Middle frontal gyrus (tissue), 1 donor: Measurements from ENCODE around the gene RNU1-4.
"Not testable (repeated sequence)": the region's sequence is repeated elsewhere in the genome, so short reads cannot be mapped to it uniquely, and the experiment has no call there.

Experiments
- DNase-seq: peaks from one replicate; pipeline ENCODE4 v3.0.0-alpha.2; 2015; ENCODE audit warnings: low spot score; ENCODE audit errors: extremely low spot score

The RNU1-4 gene

DNA sequence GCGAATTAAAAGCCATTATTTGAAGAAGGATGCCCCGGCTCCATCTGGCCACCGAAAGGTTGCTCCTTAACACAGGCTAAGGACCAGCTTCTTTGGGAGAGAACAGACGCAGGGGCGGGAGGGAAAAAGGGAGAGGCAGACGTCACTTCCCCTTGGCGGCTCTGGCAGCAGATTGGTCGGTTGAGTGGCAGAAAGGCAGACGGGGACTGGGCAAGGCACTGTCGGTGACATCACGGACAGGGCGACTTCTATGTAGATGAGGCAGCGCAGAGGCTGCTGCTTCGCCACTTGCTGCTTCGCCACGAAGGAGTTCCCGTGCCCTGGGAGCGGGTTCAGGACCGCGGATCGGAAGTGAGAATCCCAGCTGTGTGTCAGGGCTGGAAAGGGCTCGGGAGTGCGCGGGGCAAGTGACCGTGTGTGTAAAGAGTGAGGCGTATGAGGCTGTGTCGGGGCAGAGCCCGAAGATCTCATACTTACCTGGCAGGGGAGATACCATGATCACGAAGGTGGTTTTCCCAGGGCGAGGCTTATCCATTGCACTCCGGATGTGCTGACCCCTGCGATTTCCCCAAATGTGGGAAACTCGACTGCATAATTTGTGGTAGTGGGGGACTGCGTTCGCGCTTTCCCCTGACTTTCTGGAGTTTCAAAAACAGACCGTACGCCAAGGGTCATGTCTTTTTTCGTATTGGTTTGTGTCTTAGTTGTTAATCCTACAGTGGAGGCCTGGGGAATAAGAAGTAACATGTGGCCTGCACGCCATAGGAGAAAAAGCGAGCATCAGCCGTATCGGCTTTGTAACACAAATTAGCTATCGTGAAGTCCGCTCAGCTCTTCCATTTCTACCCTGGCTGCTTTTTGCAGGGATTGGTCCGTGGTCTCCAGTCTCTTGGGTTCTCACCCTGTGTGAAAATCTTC is at the start of gene RNU1-4:
Gene RNU1-4 (plus strand): TSS at position 470 of the 918 bp plus-strand sequence.
- DNase-seq = not testable (repeated sequence)

DNA sequence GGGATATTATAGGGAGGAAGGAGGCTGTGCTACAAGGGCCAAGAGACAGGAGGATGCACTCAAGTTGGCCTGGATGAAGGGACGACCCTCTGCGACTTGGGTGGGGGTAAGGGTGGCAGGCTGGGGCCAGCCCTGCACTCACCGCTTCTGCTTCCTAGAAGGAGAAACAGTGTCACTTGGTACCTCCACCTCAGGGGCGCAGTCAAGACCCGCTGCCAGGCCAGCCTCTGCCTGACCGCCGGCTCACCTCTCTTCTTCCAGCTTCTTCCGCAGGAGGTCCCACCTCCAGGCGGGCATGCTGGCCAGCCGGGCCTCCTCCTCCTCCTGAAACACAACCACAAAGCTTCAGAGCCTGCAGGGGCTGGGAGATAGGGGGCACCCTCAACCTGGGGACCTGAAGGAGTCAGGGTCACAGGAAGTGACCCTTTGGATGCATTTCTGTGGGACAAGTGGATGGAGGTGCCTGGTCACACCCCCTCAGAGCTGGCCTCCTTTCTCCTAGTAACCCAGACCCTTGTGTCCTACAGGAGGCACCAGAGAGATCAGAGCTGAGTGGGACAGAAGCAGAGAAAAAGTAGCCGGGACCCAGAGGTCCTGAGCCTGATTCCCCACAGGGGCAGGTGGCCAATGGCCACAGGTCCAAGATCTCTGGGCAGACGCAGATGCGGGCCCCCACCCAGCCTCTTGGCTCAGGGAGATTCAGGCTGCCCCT is 49.2 kb upstream of the RNU1-4 start:
- DNase-seq = not testable (repeated sequence)

DNA sequence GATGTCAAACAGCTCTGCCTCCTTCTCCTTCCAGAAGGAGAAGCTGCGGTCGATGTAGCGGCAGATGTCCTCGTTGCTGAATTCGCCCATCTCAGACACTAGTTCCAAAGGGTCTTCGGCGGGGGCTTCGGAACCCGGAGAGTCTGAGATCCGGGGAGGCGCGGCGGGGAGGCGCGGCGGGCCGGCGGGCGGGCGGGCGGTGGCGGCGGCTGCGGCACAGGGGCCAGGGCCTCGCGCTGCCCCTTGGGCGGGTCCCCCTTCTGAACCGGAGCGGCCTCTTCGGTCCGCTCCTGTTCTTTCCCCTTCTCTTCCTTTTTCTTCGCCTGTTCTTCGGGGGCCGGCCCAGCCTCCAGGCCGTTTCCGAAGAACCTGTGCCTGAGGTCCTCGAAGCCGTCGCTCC is 48.0 kb upstream of the RNU1-4 start:
- DNase-seq = not testable (repeated sequence)

DNA sequence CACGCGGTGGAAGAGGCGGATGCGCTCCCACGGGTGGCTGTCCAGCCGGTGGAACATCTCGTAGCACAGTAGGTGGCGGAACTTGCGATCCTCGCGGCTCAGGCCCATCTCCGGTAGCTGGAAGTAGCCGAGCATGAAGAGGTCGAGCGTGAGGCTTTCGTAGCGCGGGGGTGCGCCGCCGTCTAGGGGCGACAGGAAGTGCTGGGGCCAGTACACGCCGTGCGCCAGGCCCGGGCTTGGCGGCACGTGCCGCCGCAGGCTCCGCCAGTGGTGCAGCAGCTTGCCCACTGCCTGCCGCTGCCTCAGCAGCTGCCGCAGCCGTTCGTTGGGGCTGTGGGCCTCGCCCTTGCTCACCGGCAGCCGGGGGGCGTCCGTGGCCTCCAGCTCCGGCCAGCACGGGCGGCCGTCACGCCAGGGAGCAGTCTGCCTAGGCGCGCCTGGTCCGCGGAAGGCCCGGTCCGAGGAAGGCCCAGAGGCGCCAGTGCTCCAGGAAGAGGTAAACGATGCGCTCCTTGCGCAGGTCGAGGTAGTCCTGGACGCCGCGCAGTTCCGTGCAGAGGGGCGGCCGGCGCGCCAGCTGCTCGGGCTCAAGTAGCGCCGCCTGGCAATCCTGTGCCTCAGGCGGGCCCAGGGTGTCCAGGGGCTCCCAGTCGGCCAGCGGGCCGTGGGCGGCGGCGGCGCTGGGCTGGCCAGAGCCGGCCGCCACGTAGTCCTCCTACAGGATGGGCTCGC is 47.4 kb upstream of the RNU1-4 start:
- not testable (repeated sequence) for DNase-seq

GRCh38 chr1:16693449-16694307 is 46.6 kb upstream of the RNU1-4 start:
- not testable (repeated sequence) for DNase-seq

DNA sequence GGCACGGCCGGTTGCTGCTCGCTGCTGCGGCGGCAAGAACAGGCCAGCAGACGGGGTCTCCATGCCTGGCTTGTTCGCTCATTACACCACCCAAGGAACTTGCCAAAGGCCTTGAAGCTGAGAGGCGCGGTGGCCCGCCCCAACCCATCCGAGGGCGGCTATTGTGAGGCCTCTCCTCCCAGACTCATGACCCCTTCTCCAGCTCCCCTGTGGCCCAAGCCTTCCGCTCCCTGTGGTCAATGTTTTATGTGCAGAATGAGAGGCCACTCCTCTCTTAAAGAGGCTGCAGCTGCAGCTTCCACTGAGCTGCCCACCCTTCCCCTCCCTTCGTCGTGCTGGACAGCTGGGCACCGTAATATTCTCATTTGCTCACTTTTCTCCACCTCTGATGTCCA is 46.0 kb upstream of the RNU1-4 start:
- not testable (repeated sequence) for DNase-seq

DNA sequence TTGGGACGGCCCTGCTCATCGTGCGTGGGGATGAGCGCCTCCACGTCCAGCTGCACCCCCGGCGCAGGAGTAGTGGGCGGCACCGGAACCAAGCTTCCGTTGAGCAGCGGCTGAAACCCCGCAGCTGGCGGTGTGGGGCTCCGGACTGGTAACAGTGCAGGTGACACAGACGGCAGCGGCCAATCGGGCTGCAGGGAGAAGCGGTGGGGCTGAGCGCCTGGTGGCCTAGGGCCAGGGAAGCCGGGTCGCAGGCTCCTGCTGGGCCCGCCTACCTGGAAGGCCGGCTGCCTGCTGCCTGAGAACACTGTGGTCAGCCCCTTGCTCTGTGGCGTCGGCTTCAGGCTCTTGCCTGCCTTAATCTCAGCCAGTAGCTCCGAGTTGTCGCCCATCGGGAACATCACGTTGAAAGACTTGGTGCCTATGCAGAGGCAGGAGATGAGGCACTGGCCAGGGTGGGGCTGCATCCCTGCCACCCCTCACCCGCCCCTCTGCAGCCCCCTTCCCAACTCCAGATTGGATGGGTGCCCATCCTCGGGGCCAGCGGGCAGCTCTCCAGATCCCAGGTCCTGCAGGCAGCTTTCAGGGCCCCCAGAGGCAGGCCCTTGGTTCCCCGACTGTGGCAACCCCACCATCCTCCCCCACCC is 43.7 kb upstream of the RNU1-4 start:
- not testable (repeated sequence) for DNase-seq

GRCh38 chr1:16697152-16697551 is 43.2 kb upstream of the RNU1-4 start:
- not testable (repeated sequence) for DNase-seq

DNA sequence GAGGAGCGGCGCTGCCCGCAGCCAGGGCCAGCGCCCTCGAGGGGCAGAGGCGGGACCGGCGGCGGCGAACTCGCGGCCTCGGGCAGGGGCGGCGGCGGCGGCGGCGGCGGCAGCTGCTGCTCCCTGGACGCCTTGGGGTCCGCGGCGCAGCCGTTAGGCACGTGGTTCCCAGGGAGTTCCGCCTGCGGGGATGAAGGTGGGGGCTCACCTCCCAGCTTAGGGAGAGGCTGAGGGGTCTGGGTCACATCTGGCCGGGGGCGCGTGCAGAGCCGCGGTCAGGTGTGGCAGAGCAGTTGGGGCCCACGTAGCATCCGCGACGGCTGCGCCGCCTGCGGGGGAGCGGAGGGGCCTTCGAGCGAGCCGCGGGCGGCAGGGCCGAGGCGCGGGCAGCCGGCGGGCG is 40.9 kb upstream of the RNU1-4 start:
- DNase-seq = not testable (repeated sequence)

DNA sequence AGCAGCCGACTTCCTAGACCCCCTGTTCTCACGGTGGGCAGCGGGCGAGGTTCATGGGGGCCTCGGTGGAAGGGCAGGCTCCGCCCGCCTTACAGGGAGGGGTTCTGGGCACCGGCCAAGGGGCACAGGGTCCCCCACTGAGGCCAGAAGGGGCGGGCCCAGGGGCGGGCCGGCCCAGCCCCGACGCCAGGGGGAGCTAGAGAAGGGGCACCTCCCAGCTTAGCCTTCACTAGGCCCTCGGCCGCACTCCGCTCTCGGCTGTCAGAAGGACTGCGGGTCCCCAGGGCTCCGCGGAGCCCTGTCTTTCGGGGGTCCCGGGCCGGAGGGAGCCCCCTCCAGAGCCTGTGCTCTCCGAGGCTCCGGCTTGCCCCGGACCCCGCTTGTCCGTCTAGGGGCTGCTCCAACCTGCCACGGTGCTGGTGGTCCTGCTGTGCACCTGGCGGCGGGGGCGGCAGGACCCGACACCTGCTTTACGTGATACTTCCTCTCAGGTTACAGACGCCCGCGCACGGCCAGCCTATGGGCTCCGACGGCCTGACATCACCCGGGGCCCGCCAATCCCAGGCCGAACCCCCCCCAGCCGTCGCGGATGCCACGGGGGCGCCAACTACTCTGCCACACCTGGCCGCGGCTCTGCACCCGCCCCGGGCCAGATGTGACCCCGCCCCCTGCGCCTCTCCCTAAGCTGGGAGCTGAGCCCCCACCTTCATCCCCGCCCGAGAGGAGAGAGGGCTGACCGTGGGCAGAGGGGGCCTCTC is 40.0 kb upstream of the RNU1-4 start:
- not testable (repeated sequence) for DNase-seq

GRCh38 chr1:16701189-16701588 is 39.1 kb upstream of the RNU1-4 start:
- DNase-seq = not testable (repeated sequence)

- not testable (repeated sequence) for DNase-seq
Measured at GRCh38 chr1:16702280-16702679, 38.0 kb upstream of the RNU1-4 start.

DNA sequence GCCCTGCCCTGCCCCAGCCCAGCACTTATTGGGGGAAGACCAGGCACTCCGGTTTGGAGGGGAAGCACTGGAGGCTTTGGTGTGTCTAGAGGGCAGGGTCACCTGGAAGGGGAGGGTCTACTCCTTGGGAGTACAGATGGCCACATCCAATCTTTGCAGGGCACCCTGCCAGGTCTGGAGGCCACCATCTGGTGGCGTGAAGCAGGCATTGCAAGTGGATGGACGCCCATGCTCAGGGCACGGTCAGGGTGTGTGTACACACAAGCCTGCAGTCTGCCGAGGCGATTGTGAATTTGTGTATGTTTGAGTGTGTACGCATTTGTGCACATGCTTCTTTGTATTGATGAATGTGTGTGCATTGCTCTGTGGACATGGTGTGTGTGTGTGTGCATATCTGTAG is 37.2 kb upstream of the RNU1-4 start:
- not testable (repeated sequence) for DNase-seq

DNA sequence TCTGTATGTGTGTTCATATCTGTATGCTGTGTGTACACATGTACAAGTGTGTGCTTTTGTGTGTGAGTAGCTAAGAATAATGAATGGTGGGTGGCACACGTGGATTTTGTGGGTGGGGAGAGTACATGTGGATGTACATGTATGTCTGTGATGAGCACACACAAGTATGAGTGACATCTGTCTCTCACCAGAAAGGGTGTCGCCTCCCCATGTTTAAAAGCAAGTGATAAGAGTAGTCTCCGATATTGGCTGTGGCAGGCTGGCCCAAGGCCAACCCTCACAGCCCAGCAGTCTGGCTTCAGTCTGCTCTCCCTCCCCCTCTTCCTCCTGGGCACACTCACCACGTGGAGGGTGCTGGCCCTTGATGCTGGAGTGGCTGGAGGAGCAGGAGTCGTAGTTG is 36.7 kb upstream of the RNU1-4 start:
- not testable (repeated sequence) for DNase-seq

GRCh38 chr1:16704076-16704475 is 36.2 kb upstream of the RNU1-4 start:
- not testable (repeated sequence) for DNase-seq

GRCh38 chr1:16704502-16705100 is 35.7 kb upstream of the RNU1-4 start:
- DNase-seq = not testable (repeated sequence)

DNA sequence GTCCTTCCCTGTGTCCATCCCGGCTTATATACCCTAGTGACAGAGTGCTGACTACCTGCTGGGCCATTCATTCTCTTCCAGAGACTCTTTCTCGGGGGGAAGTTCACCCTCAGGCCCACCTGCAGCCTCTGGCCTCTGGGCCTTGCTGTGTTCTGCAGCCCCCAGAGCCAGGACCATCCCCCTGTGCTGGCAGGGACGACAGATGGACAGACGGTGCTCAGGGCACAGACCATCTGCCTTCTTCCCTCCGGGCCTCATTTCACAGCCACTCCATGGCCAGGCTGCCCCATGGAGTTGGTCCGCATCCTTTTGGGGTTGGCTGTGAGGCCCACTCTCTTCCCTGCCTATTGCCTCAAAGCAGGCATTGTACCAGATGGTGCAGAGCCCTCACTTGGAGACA is 34.0 kb upstream of the RNU1-4 start:
- not testable (repeated sequence) for DNase-seq

DNA sequence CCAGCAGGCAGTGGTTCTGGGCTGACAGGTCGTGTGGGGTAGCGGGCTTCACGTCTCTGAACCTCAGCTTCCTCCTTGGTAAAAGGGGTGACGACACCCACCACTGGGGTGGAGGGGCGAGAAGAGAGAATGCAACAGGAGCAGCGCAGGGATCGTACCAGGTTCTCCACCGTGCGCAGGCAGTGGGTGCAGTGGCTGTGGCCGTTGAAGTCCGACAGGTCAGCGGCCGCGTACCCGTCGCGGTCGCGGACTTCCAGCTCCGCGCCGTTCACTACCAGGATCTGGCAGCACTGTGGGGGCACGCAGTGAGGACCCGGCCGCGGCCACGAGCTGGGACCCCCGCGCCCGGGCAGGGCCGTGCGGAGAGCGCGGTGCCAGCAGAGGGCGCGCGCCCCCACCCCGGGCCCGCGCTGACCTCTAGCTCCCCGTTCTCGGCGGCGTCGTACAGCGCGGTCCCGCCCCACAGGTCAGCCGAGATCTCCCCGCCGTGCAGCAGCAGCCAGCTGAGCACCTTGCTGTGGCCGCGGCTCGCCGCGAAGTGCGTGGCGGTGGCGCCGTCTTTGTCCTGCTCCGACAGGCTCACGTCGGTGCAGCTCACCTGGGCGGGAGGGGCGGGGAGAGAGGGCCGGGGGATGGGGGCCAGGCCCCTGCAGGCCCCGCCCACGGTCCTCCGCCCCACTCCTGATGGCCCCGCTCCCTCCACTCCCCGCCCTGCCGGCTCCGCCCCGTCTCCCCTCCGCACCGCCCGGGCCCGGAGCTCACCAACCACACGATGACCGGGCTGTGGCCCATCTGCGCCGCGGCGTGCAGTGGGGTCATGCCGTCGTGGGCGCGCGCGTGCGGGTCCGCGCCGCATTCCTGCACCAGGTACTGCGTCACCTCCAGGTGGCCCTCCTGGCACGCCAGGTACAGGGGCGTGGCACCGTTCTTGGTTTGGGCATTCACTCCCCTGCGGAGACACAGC is 32.9 kb upstream of the RNU1-4 start:
- not testable (repeated sequence) for DNase-seq
